Left cardiac atrium (tissue), 4 donors: ENCODE data around the gene MPP4. TPM values are rescaled to one million over a fixed set of nuclear protein-coding genes. Genes with fewer than 3 reads are reported as not detected.

ENCODE experiments used
- ATAC-seq, 2 donors: fragments of 200-7000 bp; cut with Tn5 transposase; one replicate each; pipeline ENCODE4 v1.9.1; 2020; ENCODE audit warnings: mild to moderate bottlenecking in 2 of 2, moderate library complexity in 2 of 2
- DNase-seq: peaks from one replicate; pipeline ENCODE4 v3.0.0-alpha.2; 2020
- intact Hi-C, 2 donors: fragments of 100-400 bp; cut with DNase I; formaldehyde crosslinking; loops; one replicate each; pipeline versions ENCODE4 v1.14.1 to v1.15.1; 2022 to 2023
- long read RNA-seq: library from polyadenylated mRNA; unstranded; transcript quantifications from one replicate; pipeline ENCODE4 v2.0.0, GENCODE V29; 2021
- total RNA-seq, 2 donors: library from RNA; stranded (reverse); fragmentation: NEBNext Ultra II Directional; extraction: Animal tissue kit (Norgen Biotek cat#: 25700); gene quantifications; one replicate each; pipeline ENCODE4 v1.2.1, GENCODE V29; 2021
- donor health status: DM: no; HTN: yes; CAD: no.
- donor health status: DM: no; HTN: yes; CAD: no; lungs with severe emphysema.
- donor health status: DM: yes; HTN: yes; CAD: no.
- donor health status: Dilated cardiomyopathy.

The MPP4 gene
- under 1 TPM in 1 of 2 donors, not detected in 1; 0.10 TPM for total RNA-seq
- long read RNA-seq, result 0 reads

GRCh38 chr2:201698588-201699226 is at the start of gene MPP4:
Gene MPP4, minus strand, starts transcription at chr2:201698644. Its CDS starts 4,690 bp downstream, at chr2:201693954.
- no peak for DNase-seq
- intact Hi-C loops, result no loop called here
- no peak for ATAC-seq

GRCh38 chr2:201746551-201746950 is 48.1 kb upstream of the MPP4 start:
- ATAC-seq (no peak), DNase-seq (no peak)
- intact Hi-C loops, result no loop called here

- intact Hi-C loops, result no loop called here
- DNase-seq, result no peak
- no peak for ATAC-seq
Observed at GRCh38 chr2:201735486-201735885, 37.0 kb upstream of the MPP4 start.

- no peak for ATAC-seq
- DNase-seq, result no peak
- intact Hi-C loops, result no loop called here
Observed at GRCh38 chr2:201734111-201734510, 35.7 kb upstream of the MPP4 start.

- ATAC-seq (no peak), DNase-seq (no peak)
- intact Hi-C loops, result no loop called here
Observed at GRCh38 chr2:201733544-201733943, 35.1 kb upstream of the MPP4 start.

- no peak for DNase-seq
- intact Hi-C loops, result no loop called here
- ATAC-seq, result no peak
Observed at GRCh38 chr2:201730651-201731285, 32.3 kb upstream of the MPP4 start.

GRCh38 chr2:201715459-201715858 is 17.0 kb upstream of the MPP4 start:
- intact Hi-C loops, result no loop called here
- DNase-seq, result no peak
- ATAC-seq, result no peak

- ATAC-seq (no peak), DNase-seq (no peak)
- intact Hi-C loops, result no loop called here
Observed at GRCh38 chr2:201712726-201713125, 14.3 kb upstream of the MPP4 start.

- no peak for ATAC-seq
- intact Hi-C loops, result no loop called here
- DNase-seq, result no peak
Observed at GRCh38 chr2:201709747-201710146, 11.3 kb upstream of the MPP4 start.

GRCh38 chr2:201709049-201709448 is 10.6 kb upstream of the MPP4 start:
- ATAC-seq (no peak), DNase-seq (no peak)
- intact Hi-C loops, result no loop called here

- DNase-seq (no peak), ATAC-seq (no peak)
- intact Hi-C loops, result no loop called here
Observed at GRCh38 chr2:201707753-201708152, 9.3 kb upstream of the MPP4 start.

- ATAC-seq, result no peak
- intact Hi-C loops, result no loop called here
- no peak for DNase-seq
Observed at GRCh38 chr2:201707142-201707541, 8.7 kb upstream of the MPP4 start.

GRCh38 chr2:201704536-201704935 is 6.1 kb upstream of the MPP4 start:
- DNase-seq, result no peak
- ATAC-seq, result no peak
- intact Hi-C loops, result no loop called here

GRCh38 chr2:201701646-201702045 is 3.2 kb upstream of the MPP4 start:
- ATAC-seq, result no peak
- no peak for DNase-seq
- intact Hi-C loops, result no loop called here

- intact Hi-C loops, result no loop called here
- ATAC-seq, result no peak
- no peak for DNase-seq
Observed at GRCh38 chr2:201699416-201699815, 972 bp upstream of the MPP4 start.

GRCh38 chr2:201697899-201698298 is 545 bp downstream of the MPP4 start:
- DNase-seq (no peak), ATAC-seq (peak in 1 of 2 donors; percentile 59)
- intact Hi-C loops, result no loop called here

GRCh38 chr2:201696151-201696659 is 2.2 kb downstream of the MPP4 start:
- intact Hi-C loops, result no loop called here
- peak; percentile 55 to 66 for ATAC-seq

GRCh38 chr2:201685156-201685555 is 13.3 kb downstream of the MPP4 start:
- intact Hi-C loops, result no loop called here
- DNase-seq (no peak), ATAC-seq (no peak)

More at GRCh38 chr2:201696151-201696659, 2.2 kb downstream of the MPP4 start:
- DNase-seq, result no peak

GRCh38 chr2:201680743-201681142 is 17.7 kb downstream of the MPP4 start:
- DNase-seq (no peak), ATAC-seq (no peak)
- intact Hi-C loops, result no loop called here

- intact Hi-C loops, result no loop called here
- no peak for ATAC-seq
Observed at GRCh38 chr2:201678401-201678800, 20.0 kb downstream of the MPP4 start.

GRCh38 chr2:201675454-201675853 is 23.0 kb downstream of the MPP4 start:
- intact Hi-C loops, result no loop called here
- no peak for ATAC-seq
- DNase-seq, result no peak

More at GRCh38 chr2:201678401-201678800, 20.0 kb downstream of the MPP4 start:
- no peak for DNase-seq
